Prostate gland (tissue), 2 donors: ENCODE data around the gene FRMD1.

ENCODE experiments used
- CTCF ChIP-seq, 4 experiments: fragments of 200-600 bp in 2 of 4; fragments of 450-650 bp in 2 of 4; sonication (generic) in 2 of 4; IDR thresholded peaks; 1 replicate in 3 of 4; 2 replicates in 1 of 4; pipeline ENCODE4 v1.5.1; 2016 to 2019; ENCODE audit warnings: antibody characterized with exemption in 4 of 4, mild to moderate bottlenecking in 2 of 4, moderate library complexity in 2 of 4
- POLR2A ChIP-seq: fragments of 450-650 bp; IDR thresholded peaks from one replicate; pipeline ENCODE4 v1.6.1; 2016; ENCODE audit warnings: antibody characterized with exemption, mild to moderate bottlenecking
- POLR2AphosphoS5 ChIP-seq: sonication (generic); formaldehyde crosslinking; IDR thresholded peaks from one replicate; pipeline ENCODE4 v1.6.1; 2017; ENCODE audit warnings: antibody characterized with exemption

- TF ChIP-seq POLR2A (no peak), CTCF (IDR thresholded peaks at IDR 0.05) (no peak), POLR2AphosphoS5 (no peak)
Measured at GRCh38 chr6:168027521-168027920, 51.5 kb downstream of the FRMD1 start.
